Tibial nerve (tissue), 4 donors: ENCODE results near the gene OR2T34. TPM values are rescaled to one million over a fixed set of nuclear protein-coding genes. Genes with fewer than 3 reads are reported as not detected.

ENCODE experiments used
- DNase-seq, 2 donors: peaks; one replicate each; pipeline ENCODE4 v3.0.0-alpha.2; 2019; ENCODE audit warnings: low spot score in 2 of 2
- H3K27ac ChIP-seq, 4 donors: fragments of 200-600 bp; sonication (generic) in 3 of 4; one replicate each; pipeline ENCODE4 v1.5.1; 2017 to 2019; ENCODE audit warnings: mild to moderate bottlenecking in 1 of 4
- H3K27me3 ChIP-seq, 2 donors: fragments of 200-600 bp; sonication (generic) in 1 of 2; one replicate each; pipeline versions ENCODE4 v1.5.1 to v1.6.0; 2017 to 2019
- H3K36me3 ChIP-seq, 3 donors: fragments of 200-600 bp; sonication (generic); one replicate each; pipeline ENCODE4 v1.5.1; 2018 to 2019
- H3K4me1 ChIP-seq, 4 donors: fragments of 200-600 bp; sonication (generic) in 3 of 4; one replicate each; pipeline ENCODE4 v1.5.1; 2017 to 2019
- H3K4me3 ChIP-seq, 4 donors: fragments of 200-600 bp; sonication (generic) in 3 of 4; one replicate each; pipeline ENCODE4 v1.5.1; 2017 to 2019; ENCODE audit warnings: mild to moderate bottlenecking in 1 of 4, moderate library complexity in 1 of 4
- H3K9me3 ChIP-seq, 4 donors: fragments of 200-600 bp; sonication (generic) in 3 of 4; one replicate each; pipeline ENCODE4 v1.5.1; 2017 to 2019
- CTCF ChIP-seq, 5 experiments: fragments of 200-600 bp in 3 of 5; fragments of 450-650 bp in 2 of 5; sonication (generic) in 3 of 5; IDR thresholded peaks; one replicate each; pipeline ENCODE4 v1.5.1; 2016 to 2019; ENCODE audit warnings: antibody characterized with exemption in 5 of 5, mild to moderate bottlenecking in 3 of 5, moderate library complexity in 2 of 5
- EP300 ChIP-seq, 2 donors: sonication (generic); formaldehyde crosslinking; IDR thresholded peaks; one replicate each; pipeline ENCODE4 v1.6.1; 2017; ENCODE audit warnings: antibody characterized with exemption in 2 of 2, mild to moderate bottlenecking in 1 of 2
- POLR2A ChIP-seq, 2 donors: fragments of 450-650 bp; IDR thresholded peaks; one replicate each; pipeline ENCODE4 v1.6.1; 2017; ENCODE audit warnings: antibody characterized with exemption in 2 of 2, mild to moderate bottlenecking in 2 of 2, moderate library complexity in 2 of 2
- WGBS, 2 donors: methylation state at CpG; one replicate each; pipeline ENCODE4 v1.1.5; 2018; 5-methylcytosine and 5-hydroxymethylcytosine counted together
- total RNA-seq, 4 donors: library from RNA; depleted of rRNA; stranded (reverse); fragments of >200 nt; gene quantifications; one replicate each; pipeline ENCODE4 v1.1.0, GENCODE V29; 2016

OR2T34 gene
- total RNA-seq, 4 donors from 2014 or later: not detected

DNA sequence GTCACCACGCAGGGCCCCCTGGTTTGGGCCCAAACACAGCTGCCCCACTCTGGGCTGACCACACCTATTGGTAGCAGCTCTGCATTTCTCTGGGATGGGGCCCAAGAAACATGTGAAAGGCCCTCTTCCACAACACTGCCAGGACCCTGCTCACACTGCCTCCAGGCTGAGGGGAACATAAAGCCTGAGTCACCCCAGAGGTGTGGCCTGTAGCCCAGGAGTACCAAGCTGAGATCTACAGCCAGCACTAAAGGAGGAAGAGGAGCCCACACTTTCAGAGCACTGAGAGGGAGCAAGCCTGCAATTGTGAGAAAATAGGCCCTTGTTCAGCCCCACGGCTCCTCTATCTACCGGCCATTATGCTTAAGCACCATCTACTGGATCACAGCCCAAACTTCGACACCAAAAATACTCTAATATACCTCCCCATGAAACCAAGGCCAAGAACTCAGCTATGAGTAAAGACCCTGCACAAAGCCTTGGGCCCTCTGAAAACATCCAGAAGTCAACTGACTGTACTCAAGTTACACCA, 37.4 kb upstream of the OR2T34 start:
- Histone ChIP-seq H3K27me3 (no peaks in the 10 kb centered on the region), H3K9me3 (no peaks in the 10 kb centered on the region), H3K4me1 (no peaks in the 10 kb centered on the region), H3K27ac (no peak overlapping the region), H3K36me3 (no peaks in the 10 kb centered on the region), H3K4me3 (no peak overlapping the region)
- 72 to 74% methylated on average over 4 of the region's 4 CpGs for WGBS, 2 donors
- DNase-seq: no peak
- TF ChIP-seq CTCF (IDR thresholded peaks at IDR 0.05) (no peak), EP300 (IDR thresholded peaks at IDR 0.05) (no peak), POLR2A (IDR thresholded peaks at IDR 0.05) (no peak)

GRCh38 chr1:248610301-248610700, 35.7 kb upstream of the OR2T34 start:
- Histone ChIP-seq H3K27ac (no peak overlapping the region), H3K36me3 (no peaks in the 10 kb centered on the region), H3K4me1 (no peaks in the 10 kb centered on the region), H3K9me3 (no peaks in the 10 kb centered on the region), H3K4me3 (no peak overlapping the region), H3K27me3 (no peaks in the 10 kb centered on the region)
- TF ChIP-seq CTCF (IDR thresholded peaks at IDR 0.05) (no peak), POLR2A (IDR thresholded peaks at IDR 0.05) (no peak), EP300 (IDR thresholded peaks at IDR 0.05) (no peak)
- WGBS, 2 donors: 48 to 52% methylated on average over 3 of the region's 3 CpGs
- DNase-seq: no peak

GRCh38 chr1:248599396-248599795, 24.8 kb upstream of the OR2T34 start:
- 80 to 82% methylated on average over 8 of the region's 8 CpGs for WGBS, 2 donors
- H3K36me3 ChIP-seq: no peaks in the 10 kb centered on the region
- no peaks in the 10 kb centered on the region for H3K4me1 ChIP-seq
- DNase-seq: no peak
- H3K27ac ChIP-seq: no peak overlapping the region
- H3K4me3 ChIP-seq: no peak overlapping the region
- no peaks in the 10 kb centered on the region for H3K27me3 ChIP-seq
- H3K9me3 ChIP-seq: no peaks in the 10 kb centered on the region
- no peak for TF ChIP-seq POLR2A (IDR thresholded peaks at IDR 0.05)
- TF ChIP-seq EP300 (IDR thresholded peaks at IDR 0.05): no peak
- TF ChIP-seq CTCF (IDR thresholded peaks at IDR 0.05): no peak

- no peaks in the 10 kb centered on the region for H3K36me3 ChIP-seq
- H3K4me3 ChIP-seq: no peak within 1 kb of the TSS
- no peaks in the 10 kb centered on the region for H3K27me3 ChIP-seq
- no peaks in the 10 kb centered on the region for H3K9me3 ChIP-seq
- DNase-seq: no peak
- no peaks in the 10 kb centered on the region for H3K4me1 ChIP-seq
- 76 to 89% methylated on average over 6 of the region's 6 CpGs for whole genome bisulfite sequencing, 2 donors
- H3K27ac ChIP-seq: no peak within 1 kb of the TSS
- TF ChIP-seq POLR2A (IDR thresholded peaks at IDR 0.05) (no peak), EP300 (IDR thresholded peaks at IDR 0.05) (no peak)
These were observed 23.0 kb upstream of the OR2T34 start, which contains the start of gene OR2T10 for GRCh38 chr1:248597589-248597988. TSS of gene OR2T10 (minus strand) at chr1:248597700. CDS start at chr1:248593768, 3,932 bp downstream.

DNA sequence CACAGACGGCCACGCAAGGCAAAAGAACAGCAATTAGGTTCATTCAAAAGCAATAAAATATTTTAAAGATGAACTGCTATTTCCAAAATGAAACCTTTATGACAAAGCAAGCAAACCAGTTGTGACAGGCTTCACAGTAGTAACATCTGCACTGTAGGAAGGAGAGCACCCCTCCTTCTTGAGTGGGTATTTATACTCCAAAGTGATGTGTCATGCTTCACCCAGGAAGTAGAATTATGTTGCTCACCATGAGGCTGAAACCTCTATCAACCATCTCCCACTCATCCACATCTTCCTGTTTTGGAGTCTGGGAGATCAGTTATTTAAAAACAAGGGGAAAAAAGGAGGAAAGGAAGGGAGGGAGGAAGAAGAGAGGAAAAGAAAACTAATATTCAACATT, 22.1 kb upstream of the OR2T34 start:
- Histone ChIP-seq H3K36me3 (no peaks in the 10 kb centered on the region), H3K27ac (no peak overlapping the region), H3K4me1 (no peaks in the 10 kb centered on the region), H3K4me3 (no peak overlapping the region), H3K27me3 (no peaks in the 10 kb centered on the region), H3K9me3 (no peaks in the 10 kb centered on the region)
- TF ChIP-seq CTCF (IDR thresholded peaks at IDR 0.05) (no peak), EP300 (IDR thresholded peaks at IDR 0.05) (no peak), POLR2A (IDR thresholded peaks at IDR 0.05) (no peak)
- 54 to 77% methylated on average over 2 of the region's 2 CpGs for WGBS, 2 donors
- no peak for DNase-seq

- Histone ChIP-seq H3K27me3 (no peaks in the 10 kb centered on the region), H3K4me1 (no peaks in the 10 kb centered on the region), H3K36me3 (no peaks in the 10 kb centered on the region), H3K27ac (no peak overlapping the region), H3K4me3 (no peak overlapping the region), H3K9me3 (no peaks in the 10 kb centered on the region)
- no peak for TF ChIP-seq POLR2A (IDR thresholded peaks at IDR 0.05)
- no peak for TF ChIP-seq EP300 (IDR thresholded peaks at IDR 0.05)
- no peak for TF ChIP-seq CTCF (IDR thresholded peaks at IDR 0.05)
- no peak for DNase-seq
- 84 to 89% methylated on average over 5 of the region's 5 CpGs for WGBS, 2 donors
These were observed 18.7 kb upstream of the OR2T34 start for GRCh38 chr1:248593226-248593625.
